Measurements from ENCODE around the gene MBNL2. TPM values are rescaled to one million over a fixed set of nuclear protein-coding genes. Genes with fewer than 3 reads are reported as not detected.

Gene MBNL2
- total RNA-seq, 1 donor from 2014 or later, result 43.7 TPM

DNA sequence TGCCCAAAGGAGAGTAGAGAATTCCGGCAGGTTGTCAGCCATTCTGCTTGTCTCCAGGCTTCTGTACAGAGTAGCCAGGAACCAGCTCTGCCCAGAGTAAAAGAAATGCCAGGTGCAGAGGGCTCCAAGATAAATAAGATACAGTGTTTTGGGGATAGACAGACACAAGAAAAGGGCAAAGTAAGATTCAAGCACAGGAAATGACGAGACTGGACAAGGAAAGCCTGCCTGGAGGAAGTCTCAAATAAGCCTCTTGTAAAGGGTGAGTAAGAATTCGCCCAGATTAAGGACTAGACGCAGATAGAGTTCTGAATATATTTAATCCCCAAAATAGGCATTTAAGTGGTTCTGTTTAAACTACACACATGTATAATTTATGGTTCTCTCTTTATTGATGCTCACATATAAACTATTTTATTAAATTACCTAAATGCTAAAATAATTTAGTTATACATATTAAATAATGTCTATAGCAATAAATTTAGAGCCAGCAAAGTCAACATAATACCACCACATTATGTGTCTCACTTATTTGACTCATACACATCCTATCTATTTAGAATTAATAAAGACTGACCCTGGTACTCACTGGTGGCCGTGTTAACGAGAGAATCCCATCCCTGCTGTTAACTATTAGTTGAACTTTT lies 113.5 kb downstream of the MBNL2 start:
- H3K27ac Mint-ChIP-seq, result no peak overlapping the region
- no peak for DNase-seq (ENCODE audit: extremely low spot score, unreplicated experiment)
- no peak for TF ChIP-seq CTCF (conservative IDR thresholded peaks at IDR 0.05)
- H3K4me1 Mint-ChIP-seq (ENCODE audit: unreplicated experiment), result peaks cover 19% of the 10 kb centered on the region
- H3K9me3 Mint-ChIP-seq, result no peaks in the 10 kb centered on the region
- no peaks in the 10 kb centered on the region for H3K27me3 Mint-ChIP-seq
- peaks cover 6% of the 10 kb centered on the region for H3K36me3 Mint-ChIP-seq
- H3K4me3 Mint-ChIP-seq, result no peak overlapping the region

GRCh38 chr13:97337985-97338499 lies 115.9 kb downstream of the MBNL2 start:
- no peak for DNase-seq (ENCODE audit: extremely low spot score, unreplicated experiment)
- no peak for TF ChIP-seq CTCF (conservative IDR thresholded peaks at IDR 0.05)
- H3K4me3 Mint-ChIP-seq, result no peak overlapping the region
- H3K9me3 Mint-ChIP-seq, result no peaks in the 10 kb centered on the region
- H3K36me3 Mint-ChIP-seq, result peaks cover 14% of the 10 kb centered on the region
- H3K27me3 Mint-ChIP-seq, result no peaks in the 10 kb centered on the region
- peaks cover 26% of the 10 kb centered on the region for H3K4me1 Mint-ChIP-seq (ENCODE audit: unreplicated experiment)
- no peak overlapping the region for H3K27ac Mint-ChIP-seq

DNA sequence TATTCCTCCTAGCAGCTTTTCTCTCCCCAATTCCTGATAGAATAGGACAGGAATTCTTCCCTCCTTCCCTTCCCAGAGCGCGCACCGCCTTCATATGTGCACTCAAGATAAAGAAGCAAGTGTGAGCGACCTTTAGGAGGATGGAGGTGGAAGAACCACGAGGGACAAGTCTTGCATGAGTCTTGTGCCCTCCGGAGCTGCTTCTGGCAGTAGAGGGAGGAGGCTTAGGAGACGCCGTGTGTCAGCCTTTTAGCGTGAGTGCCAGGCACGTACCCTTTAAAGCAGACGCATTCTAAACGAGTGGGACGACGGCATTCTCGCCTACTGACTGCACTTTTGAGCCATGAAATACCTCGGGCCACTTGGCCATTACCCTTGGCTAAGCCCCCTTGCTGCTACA lies 116.4 kb downstream of the MBNL2 start:
- Mint-ChIP-seq H3K9me3 (no peaks in the 10 kb centered on the region), H3K27ac (no peak overlapping the region), H3K36me3 (peaks cover 14% of the 10 kb centered on the region), H3K4me1 (ENCODE audit: unreplicated experiment) (peaks cover 21% of the 10 kb centered on the region), H3K4me3 (no peak overlapping the region), H3K27me3 (no peaks in the 10 kb centered on the region)
- no peak for DNase-seq (ENCODE audit: extremely low spot score, unreplicated experiment)
- TF ChIP-seq CTCF (conservative IDR thresholded peaks at IDR 0.05), result no peak

DNA sequence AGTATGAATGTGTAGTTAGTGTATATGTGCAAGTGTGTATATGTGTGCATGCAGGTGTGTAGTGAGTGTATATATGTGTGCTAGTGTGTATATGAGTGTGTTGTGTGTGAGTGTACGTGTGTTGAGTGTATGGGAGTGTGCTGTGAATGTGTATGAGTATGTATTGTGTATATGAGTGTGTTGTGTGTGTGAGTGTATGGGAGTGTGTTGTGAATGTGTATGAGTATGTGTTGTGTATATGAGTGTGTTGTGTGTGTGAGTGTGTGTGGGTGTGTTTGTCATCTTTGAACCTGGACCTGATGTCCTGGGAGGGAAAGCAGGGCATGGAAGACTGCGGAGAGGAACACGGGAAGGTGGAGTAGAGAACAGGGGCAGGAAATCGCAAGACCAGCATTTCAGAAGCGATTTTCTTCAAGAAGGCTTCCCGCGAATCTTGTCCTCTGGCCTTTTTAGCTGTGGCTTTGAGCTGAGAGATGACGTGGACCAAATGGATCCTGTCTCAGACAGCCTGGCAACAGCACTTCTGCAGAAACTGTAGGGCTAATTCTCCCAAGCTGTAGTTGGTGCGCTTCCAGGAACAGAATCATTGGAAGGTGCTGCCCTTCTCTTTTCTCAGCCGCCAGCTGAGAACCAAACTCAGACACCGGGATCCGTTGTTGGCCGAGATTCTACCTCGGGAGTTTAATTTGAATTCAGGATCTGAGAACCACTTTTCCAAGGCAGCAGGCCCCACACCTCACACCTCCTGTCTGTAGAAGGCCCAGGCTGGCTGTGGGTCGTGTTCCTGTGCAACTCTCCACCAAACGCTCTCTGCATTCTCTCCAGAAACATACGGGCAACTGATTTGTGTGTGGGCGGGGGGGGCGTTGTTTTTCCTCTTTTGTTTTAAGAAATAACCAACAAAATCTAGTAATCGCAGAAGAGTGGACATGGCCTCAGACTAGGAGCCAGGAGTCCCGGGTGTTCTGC lies 117.2 kb downstream of the MBNL2 start:
- H3K4me1 Mint-ChIP-seq (ENCODE audit: unreplicated experiment), result peaks cover 19% of the 10 kb centered on the region
- H3K9me3 Mint-ChIP-seq, result no peaks in the 10 kb centered on the region
- no peak overlapping the region for H3K4me3 Mint-ChIP-seq

More for the DNA sequence above, 117.2 kb downstream of the MBNL2 start:
- TF ChIP-seq CTCF (conservative IDR thresholded peaks at IDR 0.05), result no peak
- peaks cover 16% of the 10 kb centered on the region for H3K36me3 Mint-ChIP-seq
- no peak overlapping the region for H3K27ac Mint-ChIP-seq
- no peaks in the 10 kb centered on the region for H3K27me3 Mint-ChIP-seq
- DNase-seq (ENCODE audit: extremely low spot score, unreplicated experiment), result no peak
